HL-60 (cell line): Measurements from ENCODE around the gene JUP.

Experiments
- GABPA ChIP-seq: IDR thresholded peaks from 2 replicates; pipeline ENCODE4 v1.6.1; 2012; ENCODE audit warnings: low read depth
- POLR2AphosphoS5 ChIP-seq: IDR thresholded peaks from 2 replicates; pipeline ENCODE4 v1.6.1; 2012; ENCODE audit warnings: low read depth
- TF ChIP-seq, protein P1 (sequence below): IDR thresholded peaks from one replicate; pipeline ENCODE4 v1.5.1; 2011; ENCODE audit warnings: low read length, control low read depth, inconsistent platforms; ENCODE audit not compliant: insufficient read depth

DNA sequence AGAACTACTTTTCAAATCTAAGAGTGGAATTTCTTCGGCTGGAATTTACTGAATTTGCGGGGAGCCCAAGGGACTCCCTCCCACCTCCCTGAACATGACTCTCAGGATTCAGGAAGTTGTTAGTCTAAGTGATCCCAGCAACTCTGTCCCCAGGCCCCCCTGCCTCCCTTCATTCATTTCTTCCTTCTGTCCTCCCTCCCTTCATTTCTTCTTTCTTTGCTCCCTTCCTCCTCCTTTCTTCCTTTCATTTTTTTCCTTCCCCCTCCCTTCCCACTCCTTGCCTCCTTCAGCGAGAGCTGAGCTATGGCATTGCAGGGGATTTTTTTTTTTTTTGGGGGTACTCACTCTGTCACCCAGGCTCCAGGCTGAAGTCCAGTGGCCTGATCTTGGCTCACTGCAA lies 10.9 kb upstream of the JUP start:
- TF ChIP-seq, protein P1, sequence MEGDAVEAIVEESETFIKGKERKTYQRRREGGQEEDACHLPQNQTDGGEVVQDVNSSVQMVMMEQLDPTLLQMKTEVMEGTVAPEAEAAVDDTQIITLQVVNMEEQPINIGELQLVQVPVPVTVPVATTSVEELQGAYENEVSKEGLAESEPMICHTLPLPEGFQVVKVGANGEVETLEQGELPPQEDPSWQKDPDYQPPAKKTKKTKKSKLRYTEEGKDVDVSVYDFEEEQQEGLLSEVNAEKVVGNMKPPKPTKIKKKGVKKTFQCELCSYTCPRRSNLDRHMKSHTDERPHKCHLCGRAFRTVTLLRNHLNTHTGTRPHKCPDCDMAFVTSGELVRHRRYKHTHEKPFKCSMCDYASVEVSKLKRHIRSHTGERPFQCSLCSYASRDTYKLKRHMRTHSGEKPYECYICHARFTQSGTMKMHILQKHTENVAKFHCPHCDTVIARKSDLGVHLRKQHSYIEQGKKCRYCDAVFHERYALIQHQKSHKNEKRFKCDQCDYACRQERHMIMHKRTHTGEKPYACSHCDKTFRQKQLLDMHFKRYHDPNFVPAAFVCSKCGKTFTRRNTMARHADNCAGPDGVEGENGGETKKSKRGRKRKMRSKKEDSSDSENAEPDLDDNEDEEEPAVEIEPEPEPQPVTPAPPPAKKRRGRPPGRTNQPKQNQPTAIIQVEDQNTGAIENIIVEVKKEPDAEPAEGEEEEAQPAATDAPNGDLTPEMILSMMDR = no peak
- no peak for TF ChIP-seq GABPA
- TF ChIP-seq POLR2AphosphoS5 = no peak
